HepG2 (cell line): ENCODE results near the gene PTEN. TPM values are rescaled to one million over a fixed set of nuclear protein-coding genes. Genes with fewer than 3 reads are reported as not detected.
A peak's percentile ranks its signal among the peaks of the same experiment; 100 is the strongest.

ENCODE experiments used
- ELF1 ChIP-seq: sonication (generic); formaldehyde crosslinking; IDR thresholded peaks from 2 replicates; pipeline ENCODE4 v1.4.0; 2020; ENCODE audit warnings: missing genetic modification reagents
- ESRRA ChIP-seq: sonication (generic); formaldehyde crosslinking; IDR thresholded peaks from 2 replicates; pipeline ENCODE4 v1.5.1; 2020; ENCODE audit warnings: mild to moderate bottlenecking, low read depth, missing genetic modification reagents
- FOXJ3 ChIP-seq: sonication (generic); formaldehyde crosslinking; IDR thresholded peaks from 2 replicates; pipeline ENCODE4 v1.4.0; 2020; ENCODE audit warnings: missing genetic modification reagents, mild to moderate bottlenecking, borderline replicate concordance
- FOXK1 ChIP-seq: sonication (generic); formaldehyde crosslinking; IDR thresholded peaks from 2 replicates; pipeline ENCODE4 v1.4.0; 2020; ENCODE audit warnings: low read depth, missing genetic modification reagents, borderline replicate concordance
- KDM5B ChIP-seq: sonication (generic); formaldehyde crosslinking; IDR thresholded peaks from 2 replicates; pipeline ENCODE4 v1.4.0; 2020; ENCODE audit warnings: missing genetic modification reagents, mild to moderate bottlenecking, borderline replicate concordance
- KLF16 ChIP-seq, 2 experiments: sonication (generic) in 1 of 2; formaldehyde crosslinking in 1 of 2; IDR thresholded peaks; 2 replicates each; pipeline versions ENCODE4 v1.6.1 to v1.8.0; 2016 to 2023; ENCODE audit warnings: missing genetic modification reagents in 2 of 2, missing compliant biosample characterization in 1 of 2
- MAFG ChIP-seq: sonication (generic); formaldehyde crosslinking; IDR thresholded peaks from 2 replicates; pipeline ENCODE4 v1.5.1; 2020; ENCODE audit warnings: mild to moderate bottlenecking, missing genetic modification reagents
- MIER2 ChIP-seq: IDR thresholded peaks from 2 replicates; pipeline ENCODE4 v1.6.1; 2016; ENCODE audit warnings: missing biosample characterization, missing genetic modification reagents
- NONO ChIP-seq, 2 experiments: fragments of 450-650 bp in 1 of 2; sonication (generic) in 1 of 2; formaldehyde crosslinking in 1 of 2; IDR thresholded peaks in 1 of 2; conservative IDR thresholded peaks in 1 of 2; 2 replicates each; pipeline versions ENCODE4 v1.6.1 to v1.8.0; 2017 to 2022; ENCODE audit warnings: mild to moderate bottlenecking in 1 of 2, missing genetic modification reagents in 1 of 2, moderate library complexity in 1 of 2
- PRMT3 ChIP-seq: sonication (generic); formaldehyde crosslinking; IDR thresholded peaks from 2 replicates; pipeline ENCODE4 v1.8.1; 2022; ENCODE audit warnings: low read depth, mild to moderate bottlenecking, moderate library complexity, missing genetic modification reagents, borderline replicate concordance
- SAFB2 ChIP-seq: sonication (generic); formaldehyde crosslinking; IDR thresholded peaks from 2 replicates; pipeline ENCODE4 v1.5.1; 2020; ENCODE audit warnings: missing genetic modification reagents, low read depth, mild to moderate bottlenecking, borderline replicate concordance
- WIZ ChIP-seq: sonication (generic); formaldehyde crosslinking; IDR thresholded peaks from 2 replicates; pipeline ENCODE4 v1.5.1; 2020; ENCODE audit warnings: mild to moderate bottlenecking, missing genetic modification reagents
- XBP1 ChIP-seq: sonication (generic); formaldehyde crosslinking; IDR thresholded peaks from 2 replicates; pipeline ENCODE4 v1.5.0; 2020; ENCODE audit warnings: missing genetic modification reagents
- ZBTB34 ChIP-seq: sonication (generic); formaldehyde crosslinking; IDR thresholded peaks from 2 replicates; pipeline ENCODE4 v1.8.0; 2022; ENCODE audit warnings: mild to moderate bottlenecking, missing genetic modification reagents
- ZBTB8A ChIP-seq: sonication (generic); formaldehyde crosslinking; IDR thresholded peaks from 2 replicates; pipeline ENCODE4 v1.4.0; 2020; ENCODE audit warnings: mild to moderate bottlenecking, low read depth, missing genetic modification reagents, borderline replicate concordance
- ZNF20 ChIP-seq: sonication (generic); formaldehyde crosslinking; IDR thresholded peaks from 2 replicates; pipeline ENCODE4 v1.4.0; 2020; ENCODE audit warnings: mild to moderate bottlenecking, moderate library complexity, missing genetic modification reagents
- ZNF343 ChIP-seq: sonication (generic); formaldehyde crosslinking; IDR thresholded peaks from 2 replicates; pipeline ENCODE4 v1.4.0; 2020; ENCODE audit warnings: mild to moderate bottlenecking, missing genetic modification reagents
- ZNF639 ChIP-seq: conservative IDR thresholded peaks from 2 replicates; pipeline ENCODE4 v1.6.1; 2018; ENCODE audit warnings: missing genetic modification reagents
- ZSCAN25 ChIP-seq: sonication (generic); formaldehyde crosslinking; IDR thresholded peaks from 2 replicates; pipeline ENCODE4 v1.8.0; 2022; ENCODE audit warnings: mild to moderate bottlenecking, missing genetic modification reagents
- polyA plus RNA-seq, 8 experiments: library from polyadenylated mRNA; depleted of rRNA in 3 of 8; stranded (reverse) in 7 of 8; unstranded in 1 of 8; fragments of >200 nt; fragmentation: Illumina TruSeq in 4 of 8; extraction: Trizol in 4 of 8; gene quantifications; 2 replicates each; pipeline versions ENCODE4 v1.2.1 to v1.2.3, GENCODE V29; 2011 to 2016; ENCODE audit warnings: low read depth in 4 of 8, missing spikeins in 1 of 8, mixed read lengths in 1 of 8; ENCODE audit not compliant: insufficient read depth in 1 of 8
- total RNA-seq, 5 experiments: library from RNA; depleted of rRNA; stranded (reverse); fragments of >200 nt; fragmentation: Illumina TruSeq; extraction: Trizol; gene quantifications; 2 replicates each; pipeline ENCODE4 v1.2.3, GENCODE V29; 2016; ENCODE audit warnings: low read depth in 1 of 5
- TF ChIP-seq, protein P1 (sequence below): sonication (generic); formaldehyde crosslinking; IDR thresholded peaks from 2 replicates; pipeline ENCODE4 v1.4.0; 2020; ENCODE audit warnings: mild to moderate bottlenecking, low read depth, missing genetic modification reagents
- TF ChIP-seq, protein P2 (sequence below): IDR thresholded peaks from 2 replicates; pipeline ENCODE4 v1.6.1; 2016; ENCODE audit warnings: missing compliant biosample characterization, missing genetic modification reagents, borderline replicate concordance
- TF ChIP-seq, protein P3 (sequence below): IDR thresholded peaks from 2 replicates; pipeline ENCODE4 v1.6.1; 2016; ENCODE audit warnings: missing genetic modification reagents, missing compliant biosample characterization

PTEN gene
- total and polyA plus RNA-seq, 2 of the 13 experiments (the other 11 are each of a cell fraction or from before 2014, with no cell fraction given): 30.3 to 61.3 TPM

DNA sequence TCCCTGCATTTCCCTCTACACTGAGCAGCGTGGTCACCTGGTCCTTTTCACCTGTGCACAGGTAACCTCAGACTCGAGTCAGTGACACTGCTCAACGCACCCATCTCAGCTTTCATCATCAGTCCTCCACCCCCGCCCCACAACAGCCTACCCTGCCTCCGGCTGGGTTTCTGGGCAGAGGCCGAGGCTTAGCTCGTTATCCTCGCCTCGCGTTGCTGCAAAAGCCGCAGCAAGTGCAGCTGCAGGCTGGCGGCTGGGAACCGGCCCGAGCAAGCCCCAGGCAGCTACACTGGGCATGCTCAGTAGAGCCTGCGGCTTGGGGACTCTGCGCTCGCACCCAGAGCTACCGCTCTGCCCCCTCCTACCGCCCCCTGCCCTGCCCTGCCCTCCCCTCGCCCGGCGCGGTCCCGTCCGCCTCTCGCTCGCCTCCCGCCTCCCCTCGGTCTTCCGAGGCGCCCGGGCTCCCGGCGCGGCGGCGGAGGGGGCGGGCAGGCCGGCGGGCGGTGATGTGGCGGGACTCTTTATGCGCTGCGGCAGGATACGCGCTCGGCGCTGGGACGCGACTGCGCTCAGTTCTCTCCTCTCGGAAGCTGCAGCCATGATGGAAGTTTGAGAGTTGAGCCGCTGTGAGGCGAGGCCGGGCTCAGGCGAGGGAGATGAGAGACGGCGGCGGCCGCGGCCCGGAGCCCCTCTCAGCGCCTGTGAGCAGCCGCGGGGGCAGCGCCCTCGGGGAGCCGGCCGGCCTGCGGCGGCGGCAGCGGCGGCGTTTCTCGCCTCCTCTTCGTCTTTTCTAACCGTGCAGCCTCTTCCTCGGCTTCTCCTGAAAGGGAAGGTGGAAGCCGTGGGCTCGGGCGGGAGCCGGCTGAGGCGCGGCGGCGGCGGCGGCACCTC lies at the start of gene PTEN, which contains the start of gene KLLN (continued):
- TF ChIP-seq, protein P1, sequence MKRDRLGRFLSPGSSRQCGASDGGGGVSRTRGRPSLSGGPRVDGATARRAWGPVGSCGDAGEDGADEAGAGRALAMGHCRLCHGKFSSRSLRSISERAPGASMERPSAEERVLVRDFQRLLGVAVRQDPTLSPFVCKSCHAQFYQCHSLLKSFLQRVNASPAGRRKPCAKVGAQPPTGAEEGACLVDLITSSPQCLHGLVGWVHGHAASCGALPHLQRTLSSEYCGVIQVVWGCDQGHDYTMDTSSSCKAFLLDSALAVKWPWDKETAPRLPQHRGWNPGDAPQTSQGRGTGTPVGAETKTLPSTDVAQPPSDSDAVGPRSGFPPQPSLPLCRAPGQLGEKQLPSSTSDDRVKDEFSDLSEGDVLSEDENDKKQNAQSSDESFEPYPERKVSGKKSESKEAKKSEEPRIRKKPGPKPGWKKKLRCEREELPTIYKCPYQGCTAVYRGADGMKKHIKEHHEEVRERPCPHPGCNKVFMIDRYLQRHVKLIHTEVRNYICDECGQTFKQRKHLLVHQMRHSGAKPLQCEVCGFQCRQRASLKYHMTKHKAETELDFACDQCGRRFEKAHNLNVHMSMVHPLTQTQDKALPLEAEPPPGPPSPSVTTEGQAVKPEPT: peak; percentile 86
- TF ChIP-seq, protein P2, sequence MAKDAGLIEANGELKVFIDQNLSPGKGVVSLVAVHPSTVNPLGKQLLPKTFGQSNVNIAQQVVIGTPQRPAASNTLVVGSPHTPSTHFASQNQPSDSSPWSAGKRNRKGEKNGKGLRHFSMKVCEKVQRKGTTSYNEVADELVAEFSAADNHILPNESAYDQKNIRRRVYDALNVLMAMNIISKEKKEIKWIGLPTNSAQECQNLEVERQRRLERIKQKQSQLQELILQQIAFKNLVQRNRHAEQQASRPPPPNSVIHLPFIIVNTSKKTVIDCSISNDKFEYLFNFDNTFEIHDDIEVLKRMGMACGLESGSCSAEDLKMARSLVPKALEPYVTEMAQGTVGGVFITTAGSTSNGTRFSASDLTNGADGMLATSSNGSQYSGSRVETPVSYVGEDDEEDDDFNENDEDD (CRISPR knock-in tag): peak; percentile 83; the same call in 1 of the 2 replicates
- TF ChIP-seq, protein P3, sequence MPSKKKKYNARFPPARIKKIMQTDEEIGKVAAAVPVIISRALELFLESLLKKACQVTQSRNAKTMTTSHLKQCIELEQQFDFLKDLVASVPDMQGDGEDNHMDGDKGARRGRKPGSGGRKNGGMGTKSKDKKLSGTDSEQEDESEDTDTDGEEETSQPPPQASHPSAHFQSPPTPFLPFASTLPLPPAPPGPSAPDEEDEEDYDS (CRISPR knock-in tag): peak; percentile 77
- TF ChIP-seq XBP1: 0 out of 2 replicates have a peak, but pooled peaks have one; percentile 45
- TF ChIP-seq ZSCAN25: peak; percentile 94
- no peak for TF ChIP-seq FOXJ3 (CRISPR knock-in tag)
- TF ChIP-seq ZBTB8A (CRISPR knock-in tag): no peak
- 0 out of 2 replicates have a peak, but pooled peaks have one; percentile 54 for TF ChIP-seq MIER2
- no peak for TF ChIP-seq NONO (IDR thresholded peaks at IDR 0.05)
- peak; percentile 96 for TF ChIP-seq NONO (CRISPR knock-in tag; conservative IDR thresholded peaks at IDR 0.05)
- peak; percentile 100 for TF ChIP-seq ZNF639 (CRISPR knock-in tag)
- TF ChIP-seq ESRRA (CRISPR knock-in tag): no peak
- peak; percentile 50; the same call in 1 of the 2 replicates for TF ChIP-seq FOXK1 (CRISPR knock-in tag)
- TF ChIP-seq SAFB2 (CRISPR knock-in tag): peak; percentile 83; the same call in 1 of the 2 replicates
- peak; percentile 27; the same call in 1 of the 2 replicates for TF ChIP-seq ELF1
- 0 out of 2 replicates have a peak, but pooled peaks have one; percentile 31 for TF ChIP-seq PRMT3 (CRISPR knock-in tag)
- no peak for TF ChIP-seq ZNF20 (CRISPR knock-in tag)
- TF ChIP-seq KDM5B (CRISPR knock-in tag): no peak
- peak in 1 of 2 experiments; percentile 97; a peak in 2 of 4 replicates for TF ChIP-seq KLF16 (CRISPR knock-in tag; IDR thresholded peaks at IDR 0.05)
- TF ChIP-seq ZBTB34 (CRISPR knock-in tag): 0 out of 2 replicates have a peak, but pooled peaks have one; percentile 14
- TF ChIP-seq MAFG: no peak
- TF ChIP-seq ZNF343 (CRISPR knock-in tag): 0 out of 2 replicates have a peak, but pooled peaks have one; percentile 57
- TF ChIP-seq WIZ (CRISPR knock-in tag): no peak
